Kidney capillary endothelial cell (primary cell): Measurements from ENCODE around the gene CST4.
A peak's percentile ranks its signal among the peaks of the same experiment; 100 is the strongest.
"Not testable (repeated sequence)": the region's sequence is repeated elsewhere in the genome, so short reads cannot be mapped to it uniquely, and the experiment has no call there.

Experiments
- DNase-seq: peaks from one replicate; pipeline ENCODE4 v3.0.0-alpha.2; 2018; ENCODE audit warnings: low spot score

Gene CST4

GRCh38 chr20:23687986-23688385 is 852 bp downstream of the CST4 start:
- no peak for DNase-seq

- DNase-seq, result no peak
Measured at GRCh38 chr20:23686046-23686750, 2.6 kb downstream of the CST4 start.

- DNase-seq, result not testable (repeated sequence)
Measured at GRCh38 chr20:23685529-23685896, 3.3 kb downstream of the CST4 start.

GRCh38 chr20:23684261-23684660 is 4.6 kb downstream of the CST4 start:
- no peak for DNase-seq

GRCh38 chr20:23683807-23684206 is 5.0 kb downstream of the CST4 start:
- no peak for DNase-seq

GRCh38 chr20:23683281-23683680 is 5.6 kb downstream of the CST4 start:
- DNase-seq, result peak; percentile 46

GRCh38 chr20:23680146-23680545 is 8.7 kb downstream of the CST4 start:
- DNase-seq, result no peak

- no peak for DNase-seq
Measured at GRCh38 chr20:23679133-23680092, 9.4 kb downstream of the CST4 start.

GRCh38 chr20:23673209-23673608 is 15.6 kb downstream of the CST4 start:
- no peak for DNase-seq

- DNase-seq, result no peak
Measured at GRCh38 chr20:23672158-23672557, 16.7 kb downstream of the CST4 start.

GRCh38 chr20:23671479-23671878 is 17.4 kb downstream of the CST4 start:
- no peak for DNase-seq

GRCh38 chr20:23670361-23670760 is 18.5 kb downstream of the CST4 start:
- no peak for DNase-seq

- no peak for DNase-seq
Measured at GRCh38 chr20:23669866-23670265, 19.0 kb downstream of the CST4 start.

- no peak for DNase-seq
Measured at GRCh38 chr20:23669327-23669726, 19.5 kb downstream of the CST4 start.

- DNase-seq, result peak; percentile 63
Measured at GRCh38 chr20:23668477-23668951, 20.3 kb downstream of the CST4 start.

- no peak for DNase-seq
Measured at GRCh38 chr20:23667666-23668065, 21.2 kb downstream of the CST4 start.

- no peak for DNase-seq
Measured at GRCh38 chr20:23666698-23667097, 22.1 kb downstream of the CST4 start.

GRCh38 chr20:23666189-23666588 is 22.6 kb downstream of the CST4 start:
- DNase-seq, result no peak

- no peak for DNase-seq
Measured at GRCh38 chr20:23664954-23665353, 23.9 kb downstream of the CST4 start.

- not testable (repeated sequence) for DNase-seq
Measured at GRCh38 chr20:23664046-23664445, 24.8 kb downstream of the CST4 start.

GRCh38 chr20:23663180-23663579 is 25.7 kb downstream of the CST4 start:
- DNase-seq, result no peak

GRCh38 chr20:23662276-23662870 is 26.5 kb downstream of the CST4 start:
- DNase-seq, result no peak

- DNase-seq, result no peak
Measured at GRCh38 chr20:23661002-23661429, 27.8 kb downstream of the CST4 start.
